Left ventricle myocardium inferior (tissue), 1 donor: ENCODE measurements around the gene SCN1B. TPM values are rescaled to one million over a fixed set of nuclear protein-coding genes. Genes with fewer than 3 reads are reported as not detected.

ENCODE experiments used
- DNase-seq: peaks from one replicate; pipeline ENCODE4 v3.0.0-alpha.2; 2020
- H3K27ac ChIP-seq: fragments of 200-600 bp; replicated peaks from 2 replicates; pipeline ENCODE4 v1.8.0; 2021
- H3K27me3 ChIP-seq: fragments of 200-600 bp; 2 replicates; pipeline ENCODE4 v1.8.0; 2021; ENCODE audit warnings: low read depth
- H3K36me3 ChIP-seq: fragments of 200-600 bp; 2 replicates; pipeline ENCODE4 v1.8.0; 2021
- H3K4me1 ChIP-seq: fragments of 200-600 bp; 2 replicates; pipeline ENCODE4 v1.8.0; 2021
- H3K4me3 ChIP-seq: fragments of 200-600 bp; 2 replicates; pipeline ENCODE4 v1.8.0; 2021; ENCODE audit warnings: mild to moderate bottlenecking, moderate library complexity
- H3K9me3 ChIP-seq: fragments of 200-600 bp; replicated peaks from 2 replicates; pipeline ENCODE4 v1.8.0; 2021
- CTCF ChIP-seq: fragments of 200-600 bp; IDR thresholded peaks from 2 replicates; pipeline ENCODE4 v1.8.0; 2021; ENCODE audit warnings: antibody characterized with exemption, mild to moderate bottlenecking, borderline replicate concordance
- intact Hi-C: fragments of 100-400 bp; cut with micrococcal nuclease; formaldehyde crosslinking; loops from one replicate; pipeline ENCODE4 v1.11.0; 2022
- total RNA-seq: library from RNA; stranded (reverse); fragmentation: NEBNext Ultra II Directional; extraction: Animal tissue kit (Norgen Biotek cat#: 25700); gene quantifications from one replicate; pipeline ENCODE4 v1.2.1, GENCODE V29; 2021
- donor health status: DM: no; HTN: yes; CAD: no; lungs with severe emphysema.

Gene SCN1B
- total RNA-seq, 1 donor from 2014 or later: 52.8 TPM

- H3K4me3 ChIP-seq: no peak overlapping the region
- H3K4me1 ChIP-seq: peaks cover 70% of the 10 kb centered on the region
- H3K27me3 ChIP-seq: no peaks in the 10 kb centered on the region
- peak overlapping the region; percentile 76 for H3K27ac ChIP-seq
- peaks cover 43% of the 10 kb centered on the region for H3K36me3 ChIP-seq
- no peak for TF ChIP-seq CTCF
- intact Hi-C loops: no loop called here
- no peaks in the 10 kb centered on the region for H3K9me3 ChIP-seq
- no peak for DNase-seq
Observed at GRCh38 chr19:35008891-35009341, 21.4 kb upstream of the SCN1B start.

- intact Hi-C loops: no loop called here
- H3K36me3 ChIP-seq: peaks cover 51% of the 10 kb centered on the region
- no peak for TF ChIP-seq CTCF
- H3K4me3 ChIP-seq: no peak overlapping the region
- no peaks in the 10 kb centered on the region for H3K27me3 ChIP-seq
- DNase-seq: no peak
- H3K9me3 ChIP-seq: no peaks in the 10 kb centered on the region
- peaks cover 62% of the 10 kb centered on the region for H3K4me1 ChIP-seq
- peak overlapping the region; percentile 76 for H3K27ac ChIP-seq
Observed at GRCh38 chr19:35009424-35010415, 20.6 kb upstream of the SCN1B start.

- no peak for DNase-seq
Observed at GRCh38 chr19:35011091-35011689, 19.1 kb upstream of the SCN1B start.

DNA sequence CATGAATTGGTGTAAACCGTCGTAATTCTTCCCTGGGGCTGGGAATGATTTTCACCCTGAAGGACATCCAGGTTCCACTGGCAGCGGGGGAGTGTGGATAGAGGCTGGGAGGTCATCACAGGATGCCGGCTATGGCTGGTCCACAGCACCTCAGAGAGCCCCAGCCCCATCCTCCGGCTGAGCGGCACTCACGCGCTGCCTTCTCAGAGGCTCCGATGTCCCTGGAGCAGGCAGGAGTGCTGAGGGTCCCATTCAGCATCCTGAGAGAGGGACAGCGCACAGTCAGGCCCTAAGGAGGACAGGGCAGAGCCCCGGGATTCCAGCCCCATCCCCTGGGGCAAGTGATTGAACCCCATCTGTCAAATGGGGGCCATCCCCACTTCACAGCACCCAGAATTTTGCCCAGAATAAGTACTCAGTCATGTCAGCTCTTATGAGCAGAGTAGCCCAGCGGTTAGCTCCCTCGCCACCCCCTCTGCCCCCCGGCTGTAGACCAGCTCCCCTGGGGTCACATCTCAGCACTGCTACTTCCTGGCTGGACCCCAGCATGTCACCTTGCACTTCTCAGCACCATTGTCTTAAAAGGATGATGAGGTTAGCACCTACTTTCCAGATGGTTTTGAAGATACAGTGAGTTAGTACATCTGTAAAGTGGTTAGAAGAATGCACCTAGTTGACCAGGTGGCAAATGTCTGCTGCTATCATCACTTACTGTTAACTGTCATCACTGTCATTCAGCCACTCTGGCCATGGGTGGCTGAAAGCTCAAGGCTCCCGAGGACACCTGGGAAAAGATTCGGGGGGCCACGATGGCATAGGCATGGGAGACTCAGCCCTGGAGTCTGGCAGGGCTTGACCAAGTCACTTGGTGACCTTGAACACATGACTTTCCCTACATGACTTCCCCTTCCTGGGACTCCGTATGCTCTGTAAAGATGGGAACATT is 18.3 kb upstream of the SCN1B start:
- intact Hi-C loops: loop anchor here (2.0 kb wide), 1 partner anchor 39 kb away; no protein-coding TSS in a partner anchor
- Histone ChIP-seq H3K27ac (peak overlapping the region; percentile 58), H3K4me3 (no peak overlapping the region), H3K27me3 (no peaks in the 10 kb centered on the region), H3K9me3 (no peaks in the 10 kb centered on the region), H3K4me1 (peaks cover 48% of the 10 kb centered on the region), H3K36me3 (peaks cover 62% of the 10 kb centered on the region)
- TF ChIP-seq CTCF: no peak
- no peak for DNase-seq

More at GRCh38 chr19:35011091-35011689, 19.1 kb upstream of the SCN1B start:
- TF ChIP-seq CTCF: no peak
- Histone ChIP-seq H3K4me3 (no peak overlapping the region), H3K4me1 (peaks cover 56% of the 10 kb centered on the region), H3K36me3 (peaks cover 58% of the 10 kb centered on the region), H3K27ac (peak overlapping the region; percentile 9), H3K9me3 (no peaks in the 10 kb centered on the region), H3K27me3 (no peaks in the 10 kb centered on the region)
- intact Hi-C loops: no loop called here
